Astrocyte (in vitro differentiated cells and primary cell): ENCODE results near the gene C1orf122. TPM values are rescaled to one million over a fixed set of nuclear protein-coding genes. Genes with fewer than 3 reads are reported as not detected.

ENCODE experiments used
- DNase-seq: peaks from one replicate; pipeline ENCODE4 v3.0.0-alpha.2; 2010; ENCODE audit warnings: low read depth
- FAIRE-seq: peaks from 2 replicates; lab custom pipeline; 2011; peaks lifted over from hg19 to GRCh38; lab: Jason Lieb, UNC
- H2AFZ ChIP-seq: 2 replicates; pipeline ENCODE4 v1.6.0; 2012; ENCODE audit warnings: low read depth, low read length, inconsistent platforms
- H3K27ac ChIP-seq: 2 replicates; pipeline ENCODE4 v1.5.1; 2011; ENCODE audit warnings: low read depth, low read length, inconsistent platforms
- H3K27me3 ChIP-seq: 2 replicates; pipeline ENCODE4 v1.6.0; 2011; ENCODE audit warnings: low read length, inconsistent platforms; ENCODE audit not compliant: insufficient read depth
- H3K36me3 ChIP-seq: 2 replicates; pipeline ENCODE4 v1.5.1; 2011; ENCODE audit warnings: low read length, inconsistent platforms; ENCODE audit not compliant: insufficient read depth
- H3K4me1 ChIP-seq: 2 replicates; pipeline ENCODE4 v1.5.1; 2011; ENCODE audit warnings: low read length, inconsistent platforms; ENCODE audit not compliant: insufficient read depth
- H3K4me2 ChIP-seq: 2 replicates; pipeline ENCODE4 v1.6.0; 2012; ENCODE audit warnings: low read length, inconsistent platforms
- H3K4me3 ChIP-seq: 2 replicates; pipeline ENCODE4 v1.5.1; 2011; ENCODE audit warnings: low read depth, mild to moderate bottlenecking, low read length, inconsistent platforms; ENCODE audit not compliant: insufficient read depth
- H3K79me2 ChIP-seq: 2 replicates; pipeline ENCODE4 v1.6.0; 2012; ENCODE audit warnings: mild to moderate bottlenecking, low read length, inconsistent platforms; ENCODE audit not compliant: insufficient read depth
- H3K9ac ChIP-seq: 2 replicates; pipeline ENCODE4 v1.6.0; 2012; ENCODE audit warnings: mild to moderate bottlenecking, low read length, inconsistent platforms
- H3K9me3 ChIP-seq: 2 replicates; pipeline ENCODE4 v1.5.1; 2012; ENCODE audit warnings: low read depth, mild to moderate bottlenecking, low read length, inconsistent platforms; ENCODE audit not compliant: insufficient read depth
- H4K20me1 ChIP-seq: 2 replicates; pipeline ENCODE4 v1.6.0; 2012; ENCODE audit warnings: low read length, inconsistent platforms; ENCODE audit not compliant: insufficient read depth
- H3K27ac Mint-ChIP-seq: one replicate; pipeline ENCODE4 v1.8.0; 2021; ENCODE audit warnings: mild to moderate bottlenecking, mixed read lengths; ENCODE audit not compliant: unreplicated experiment
- H3K27me3 Mint-ChIP-seq: one replicate; pipeline ENCODE4 v1.8.0; 2021; ENCODE audit warnings: low read depth, mixed read lengths; ENCODE audit not compliant: unreplicated experiment
- H3K36me3 Mint-ChIP-seq: one replicate; pipeline ENCODE4 v1.8.0; 2021; ENCODE audit warnings: low read depth, mixed read lengths; ENCODE audit not compliant: unreplicated experiment
- H3K4me1 Mint-ChIP-seq: one replicate; pipeline ENCODE4 v1.8.0; 2021; ENCODE audit warnings: low read depth, mixed read lengths; ENCODE audit not compliant: unreplicated experiment
- H3K4me3 Mint-ChIP-seq: one replicate; pipeline ENCODE4 v1.8.0; 2021; ENCODE audit warnings: mild to moderate bottlenecking, moderate library complexity, mixed read lengths; ENCODE audit not compliant: unreplicated experiment
- H3K9me3 Mint-ChIP-seq: one replicate; pipeline ENCODE4 v1.8.0; 2021; ENCODE audit warnings: mild to moderate bottlenecking, mixed read lengths; ENCODE audit not compliant: unreplicated experiment
- CTCF ChIP-seq: IDR thresholded peaks from 2 replicates; pipeline ENCODE4 v1.5.1; 2011; ENCODE audit warnings: low read depth, mild to moderate bottlenecking, inconsistent platforms, low read length, moderate library complexity; ENCODE audit not compliant: insufficient read depth
- EZH2 ChIP-seq: IDR thresholded peaks from 2 replicates; pipeline ENCODE4 v1.6.1; 2012; ENCODE audit warnings: mild to moderate bottlenecking, low read length, inconsistent platforms; ENCODE audit not compliant: insufficient read depth
- total RNA-seq: library from RNA; stranded (reverse); gene quantifications from 2 replicates; pipeline ENCODE4 v1.2.1, GENCODE V29; 2021

Gene C1orf122
- total RNA-seq, 1 donor from 2014 or later, result 69.6 TPM

GRCh38 chr1:37797750-37798345, 9.7 kb upstream of the C1orf122 start:
- DNase-seq (peak; percentile 69), FAIRE-seq (no peak)
- peaks cover 19% of the 10 kb centered on the region for H3K36me3 Mint-ChIP-seq

DNA sequence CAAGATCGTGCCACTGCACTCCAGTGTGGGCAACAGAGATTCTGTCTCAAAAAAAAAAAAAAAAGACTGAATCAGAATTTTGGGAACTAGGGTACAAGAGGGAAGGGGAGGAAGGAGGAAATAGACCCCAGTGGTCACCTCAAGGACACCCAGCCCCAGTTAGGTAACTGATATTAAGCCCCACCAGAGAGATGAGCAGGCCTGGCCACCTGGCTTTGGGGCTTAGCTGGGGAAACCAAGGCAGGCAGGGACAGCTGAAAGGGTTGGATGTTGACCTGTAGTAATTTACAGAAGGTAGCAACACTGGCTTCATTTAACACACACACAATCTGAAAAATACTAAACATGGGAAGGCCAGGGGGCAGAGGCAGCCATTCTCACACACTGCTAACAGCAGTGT, 5.2 kb upstream of the C1orf122 start:
- Histone ChIP-seq H3K9ac (no peak overlapping the region), H4K20me1 (peaks cover 61% of the 10 kb centered on the region), H2AFZ (no peak overlapping the region), H3K27ac (no peak overlapping the region), H3K4me1 (peaks cover 7% of the 10 kb centered on the region), H3K79me2 (peaks cover 23% of the 10 kb centered on the region), H3K27me3 (no peaks in the 10 kb centered on the region), H3K4me3 (no peak overlapping the region), H3K9me3 (no peaks in the 10 kb centered on the region), H3K36me3 (peaks cover 48% of the 10 kb centered on the region), H3K4me2 (no peak overlapping the region)
- Mint-ChIP-seq H3K27ac (no peak overlapping the region), H3K9me3 (no peaks in the 10 kb centered on the region), H3K27me3 (no peaks in the 10 kb centered on the region), H3K4me1 (peaks cover 2% of the 10 kb centered on the region), H3K36me3 (peaks cover 31% of the 10 kb centered on the region), H3K4me3 (no peak overlapping the region)
- DNase-seq (no peak), FAIRE-seq (no peak)
- TF ChIP-seq CTCF (no peak), EZH2 (no peak)

More at GRCh38 chr1:37797750-37798345, 9.7 kb upstream of the C1orf122 start:
- Histone ChIP-seq H3K27me3 (peaks cover 11% of the 10 kb centered on the region), H3K9ac (no peak overlapping the region), H3K4me3 (no peak overlapping the region), H3K4me1 (no peaks in the 10 kb centered on the region), H2AFZ (no peak overlapping the region), H3K4me2 (no peak overlapping the region), H3K36me3 (peaks cover 8% of the 10 kb centered on the region), H4K20me1 (peaks cover 22% of the 10 kb centered on the region), H3K9me3 (no peaks in the 10 kb centered on the region), H3K27ac (no peak overlapping the region), H3K79me2 (no peaks in the 10 kb centered on the region)
- Mint-ChIP-seq H3K4me3 (no peak overlapping the region), H3K27ac (no peak overlapping the region), H3K27me3 (peaks cover 22% of the 10 kb centered on the region), H3K9me3 (no peaks in the 10 kb centered on the region), H3K4me1 (peaks cover 2% of the 10 kb centered on the region)
- no peak for TF ChIP-seq CTCF
- no peak for TF ChIP-seq EZH2

DNA sequence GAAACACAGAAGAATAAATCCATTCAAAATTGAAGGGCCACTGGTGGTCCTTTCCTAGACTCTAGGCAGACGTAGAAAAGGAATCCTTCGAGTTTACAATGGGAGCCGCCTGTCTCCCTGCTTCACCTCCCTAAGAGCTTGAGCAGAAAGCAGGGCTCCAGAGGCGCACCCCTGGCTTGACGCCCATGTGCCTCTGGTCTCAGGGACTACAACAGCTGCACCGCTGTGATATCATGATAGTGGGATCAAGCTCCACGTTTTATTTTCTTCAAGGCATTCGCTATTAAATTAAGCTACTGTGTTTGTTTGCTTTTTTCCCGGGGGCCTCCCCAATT, 403 bp upstream of the C1orf122 start:
- no peaks in the 10 kb centered on the region for H3K27me3 Mint-ChIP-seq
- peak overlapping the region; percentile 93 for H3K27ac Mint-ChIP-seq
- H3K79me2 ChIP-seq, result peaks cover 57% of the 10 kb centered on the region
- H3K27me3 ChIP-seq, result no peaks in the 10 kb centered on the region
- peak overlapping the region; percentile 83 for H3K9ac ChIP-seq
- TF ChIP-seq EZH2 (no peak), CTCF (no peak)
- H3K4me2 ChIP-seq, result peak overlapping the region; percentile 98
- peaks cover 45% of the 10 kb centered on the region for H3K36me3 ChIP-seq
- DNase-seq (no peak), FAIRE-seq (no peak)
- H3K4me3 Mint-ChIP-seq, result peak overlapping the region; percentile 92
- no peaks in the 10 kb centered on the region for H3K9me3 Mint-ChIP-seq
- H3K9me3 ChIP-seq, result no peaks in the 10 kb centered on the region
- H3K4me1 ChIP-seq, result peaks cover 19% of the 10 kb centered on the region
- H3K4me1 Mint-ChIP-seq, result peaks cover 8% of the 10 kb centered on the region
- H3K4me3 ChIP-seq, result peak overlapping the region; percentile 74
- peaks cover 77% of the 10 kb centered on the region for H4K20me1 ChIP-seq
- peaks cover 16% of the 10 kb centered on the region for H3K36me3 Mint-ChIP-seq
- no peak overlapping the region for H2AFZ ChIP-seq
- H3K27ac ChIP-seq, result peak overlapping the region; percentile 75
